Measurements from ENCODE around the gene NLRP8. TPM values are rescaled to one million over a fixed set of nuclear protein-coding genes. Genes with fewer than 3 reads are reported as not detected.
"Not testable (repeated sequence)": the region's sequence is repeated elsewhere in the genome, so short reads cannot be mapped to it uniquely, and the experiment has no call there.

Gene NLRP8
- total RNA-seq, 1 donor from 2014 or later: not detected

DNA sequence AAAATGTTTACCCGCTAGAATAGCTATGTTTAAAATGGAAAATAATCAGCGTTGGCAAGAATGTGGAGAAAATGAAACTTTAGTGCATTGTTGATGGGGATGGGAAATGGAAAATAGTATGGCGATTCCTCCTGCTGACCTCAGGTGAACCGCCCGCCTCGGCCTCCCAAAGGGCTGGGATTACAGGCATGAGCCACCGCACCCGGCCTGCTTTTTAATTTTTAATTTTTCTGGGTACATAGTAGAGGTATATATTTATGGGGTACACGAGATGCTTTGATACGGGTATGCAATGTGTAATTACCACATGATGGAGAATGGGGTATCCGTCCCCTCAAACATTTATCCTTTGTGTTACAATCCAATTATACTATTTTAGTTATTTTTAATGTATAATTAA, 7.3 kb upstream of the NLRP8 start:
- no peaks in the 10 kb centered on the region for H3K4me1 Mint-ChIP-seq (ENCODE audit: low read depth)
- no peak overlapping the region for H3K4me3 Mint-ChIP-seq (ENCODE audit: unreplicated experiment)
- TF ChIP-seq, protein P1, sequence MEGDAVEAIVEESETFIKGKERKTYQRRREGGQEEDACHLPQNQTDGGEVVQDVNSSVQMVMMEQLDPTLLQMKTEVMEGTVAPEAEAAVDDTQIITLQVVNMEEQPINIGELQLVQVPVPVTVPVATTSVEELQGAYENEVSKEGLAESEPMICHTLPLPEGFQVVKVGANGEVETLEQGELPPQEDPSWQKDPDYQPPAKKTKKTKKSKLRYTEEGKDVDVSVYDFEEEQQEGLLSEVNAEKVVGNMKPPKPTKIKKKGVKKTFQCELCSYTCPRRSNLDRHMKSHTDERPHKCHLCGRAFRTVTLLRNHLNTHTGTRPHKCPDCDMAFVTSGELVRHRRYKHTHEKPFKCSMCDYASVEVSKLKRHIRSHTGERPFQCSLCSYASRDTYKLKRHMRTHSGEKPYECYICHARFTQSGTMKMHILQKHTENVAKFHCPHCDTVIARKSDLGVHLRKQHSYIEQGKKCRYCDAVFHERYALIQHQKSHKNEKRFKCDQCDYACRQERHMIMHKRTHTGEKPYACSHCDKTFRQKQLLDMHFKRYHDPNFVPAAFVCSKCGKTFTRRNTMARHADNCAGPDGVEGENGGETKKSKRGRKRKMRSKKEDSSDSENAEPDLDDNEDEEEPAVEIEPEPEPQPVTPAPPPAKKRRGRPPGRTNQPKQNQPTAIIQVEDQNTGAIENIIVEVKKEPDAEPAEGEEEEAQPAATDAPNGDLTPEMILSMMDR (IDR thresholded peaks at IDR 0.05): no peak
- no peaks in the 10 kb centered on the region for H3K27me3 Mint-ChIP-seq (ENCODE audit: low read depth)
- DNase-seq (ENCODE audit: low spot score): no peak
- H3K36me3 Mint-ChIP-seq (ENCODE audit: low read depth): peaks cover 2% of the 10 kb centered on the region
- peaks cover 56% of the 10 kb centered on the region for H3K9me3 Mint-ChIP-seq (ENCODE audit: low read depth)
- H3K27ac Mint-ChIP-seq (ENCODE audit: unreplicated experiment): no peak overlapping the region

- not testable (repeated sequence) for H3K27me3 Mint-ChIP-seq (ENCODE audit: low read depth); DNase-seq (ENCODE audit: low spot score); H3K4me3 Mint-ChIP-seq (ENCODE audit: unreplicated experiment); H3K4me1 Mint-ChIP-seq (ENCODE audit: low read depth); H3K36me3 Mint-ChIP-seq (ENCODE audit: low read depth); H3K27ac Mint-ChIP-seq (ENCODE audit: unreplicated experiment)
- peaks cover 48% of the 10 kb centered on the region for H3K9me3 Mint-ChIP-seq (ENCODE audit: low read depth)
Measured at GRCh38 chr19:55950566-55950965, 2.9 kb downstream of the NLRP8 start.

DNA sequence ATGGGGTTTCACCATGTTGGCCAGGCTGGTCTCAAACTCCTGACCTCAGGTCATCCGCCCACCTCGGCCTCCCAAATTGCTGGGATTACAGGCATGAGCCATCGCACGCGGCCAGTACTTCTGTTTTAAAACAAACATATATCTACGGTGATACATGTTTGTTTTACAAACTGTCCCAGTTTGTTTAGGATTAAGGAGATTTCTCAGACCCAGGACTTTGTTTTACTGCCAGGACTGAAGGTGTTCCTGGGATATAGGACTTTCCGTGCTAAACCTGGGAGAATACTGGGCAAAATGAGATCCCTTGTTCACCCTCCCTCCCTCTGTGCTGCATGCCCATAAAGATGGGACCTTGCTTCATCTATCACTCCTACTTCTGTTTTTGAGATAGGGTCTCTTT, 8.8 kb downstream of the NLRP8 start:
- Mint-ChIP-seq H3K36me3 (ENCODE audit: low read depth) (no peaks in the 10 kb centered on the region), H3K4me1 (ENCODE audit: low read depth) (no peaks in the 10 kb centered on the region), H3K27me3 (ENCODE audit: low read depth) (no peaks in the 10 kb centered on the region), H3K9me3 (ENCODE audit: low read depth) (peaks cover 47% of the 10 kb centered on the region), H3K27ac (ENCODE audit: unreplicated experiment) (no peak overlapping the region), H3K4me3 (ENCODE audit: unreplicated experiment) (no peak overlapping the region)
- no peak for DNase-seq (ENCODE audit: low spot score)
- TF ChIP-seq, protein P1 (IDR thresholded peaks at IDR 0.05): no peak

DNA sequence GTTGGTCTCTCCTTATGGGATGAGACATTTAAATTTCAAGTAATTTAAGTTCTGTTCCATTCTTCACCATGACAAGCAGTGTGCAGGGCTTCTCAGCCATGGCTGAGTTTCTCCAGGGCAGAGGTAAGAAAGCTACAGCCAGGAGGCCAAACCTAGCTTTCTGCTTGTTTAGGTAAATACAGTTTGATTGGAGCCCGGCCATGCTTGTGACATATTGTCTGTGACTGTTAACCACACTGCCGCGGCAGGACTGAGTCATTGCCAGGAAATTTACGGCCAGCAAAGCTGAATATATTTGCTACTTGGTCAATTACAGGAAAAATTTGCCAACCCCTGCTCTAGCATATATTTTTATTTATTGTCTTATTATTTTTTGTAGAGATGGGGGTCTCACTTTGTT, 10.7 kb downstream of the NLRP8 start:
- H3K9me3 Mint-ChIP-seq (ENCODE audit: low read depth): peaks cover 42% of the 10 kb centered on the region
- TF ChIP-seq, protein P1 (IDR thresholded peaks at IDR 0.05): no peak
- no peaks in the 10 kb centered on the region for H3K4me1 Mint-ChIP-seq (ENCODE audit: low read depth)
- H3K4me3 Mint-ChIP-seq (ENCODE audit: unreplicated experiment): no peak overlapping the region
- no peak for DNase-seq (ENCODE audit: low spot score)
- no peak overlapping the region for H3K27ac Mint-ChIP-seq (ENCODE audit: unreplicated experiment)
- no peaks in the 10 kb centered on the region for H3K27me3 Mint-ChIP-seq (ENCODE audit: low read depth)
- no peaks in the 10 kb centered on the region for H3K36me3 Mint-ChIP-seq (ENCODE audit: low read depth)

GRCh38 chr19:55959996-55960675, 12.5 kb downstream of the NLRP8 start:
- Mint-ChIP-seq H3K27me3 (ENCODE audit: low read depth) (no peaks in the 10 kb centered on the region), H3K4me3 (ENCODE audit: unreplicated experiment) (no peak overlapping the region), H3K4me1 (ENCODE audit: low read depth) (no peaks in the 10 kb centered on the region), H3K27ac (ENCODE audit: unreplicated experiment) (no peak overlapping the region), H3K36me3 (ENCODE audit: low read depth) (no peaks in the 10 kb centered on the region), H3K9me3 (ENCODE audit: low read depth) (peaks cover 44% of the 10 kb centered on the region)
- DNase-seq (ENCODE audit: low spot score): no peak
- TF ChIP-seq, protein P1 (IDR thresholded peaks at IDR 0.05): no peak

- TF ChIP-seq, protein P1 (IDR thresholded peaks at IDR 0.05): no peak
- peaks cover 37% of the 10 kb centered on the region for H3K9me3 Mint-ChIP-seq (ENCODE audit: low read depth)
Measured at GRCh38 chr19:55962186-55962585, 14.6 kb downstream of the NLRP8 start.

More at GRCh38 chr19:55962186-55962585, 14.6 kb downstream of the NLRP8 start:
- no peak for DNase-seq (ENCODE audit: low spot score)
- no peaks in the 10 kb centered on the region for H3K27me3 Mint-ChIP-seq (ENCODE audit: low read depth)
- H3K27ac Mint-ChIP-seq (ENCODE audit: unreplicated experiment): no peak overlapping the region
- H3K36me3 Mint-ChIP-seq (ENCODE audit: low read depth): no peaks in the 10 kb centered on the region
- no peak overlapping the region for H3K4me3 Mint-ChIP-seq (ENCODE audit: unreplicated experiment)
- no peaks in the 10 kb centered on the region for H3K4me1 Mint-ChIP-seq (ENCODE audit: low read depth)
